GM12878 (cell line): Measurements from ENCODE around the gene ENSA. TPM values are rescaled to one million over a fixed set of nuclear protein-coding genes. Genes with fewer than 3 reads are reported as not detected.

ENCODE experiments used
- ATAC-seq: fragments of 200-7000 bp; cut with Tn5 transposase; 3 replicates; pipeline ENCODE4 v1.9.1; 2020; ENCODE audit warnings: mild to moderate bottlenecking, moderate library complexity
- BruUV-seq: library from RNA; stranded (reverse); fragments of 400-500 nt; replicated peaks from 2 replicates; lab custom pipeline; 2021; lab: Mats Ljungman, UMichigan
- CTCF ChIA-PET: fragments of 300-600 bp; sonication (Branson Sonifier 250); formaldehyde crosslinking; extraction: SDS; loops from one replicate; lab custom pipeline; 2021; ENCODE audit warnings: inconsistent platforms; lab: Yijun Ruan, JAX
- POLR2A ChIA-PET: fragments of 350-600 bp; formaldehyde crosslinking; extraction: SDS; loops from one replicate; lab custom pipeline; 2021; ENCODE audit warnings: inconsistent platforms; lab: Charles Lee
- RAD21 ChIA-PET: fragments of 300-600 bp; sonication (Branson Sonifier 250); formaldehyde crosslinking; loops from one replicate; lab custom pipeline; 2023; ENCODE audit warnings: antibody characterized with exemption; ENCODE audit not compliant: unreplicated experiment; lab: Charles Lee
- SMC1A ChIA-PET: fragments of 300-600 bp; sonication (Branson Sonifier 250); formaldehyde crosslinking; loops from one replicate; lab custom pipeline; 2023; ENCODE audit not compliant: unreplicated experiment, uncharacterized antibody; lab: Charles Lee
- DNase-seq: peaks from one replicate; pipeline ENCODE4 v3.0.0-alpha.2; 2011; ENCODE audit warnings: low read depth, low spot score
- FAIRE-seq: peaks from 3 replicates; lab custom pipeline; 2011; peaks lifted over from hg19 to GRCh38; lab: Jason Lieb, UNC
- H2AFZ ChIP-seq: 2 replicates; pipeline ENCODE4 v1.6.0; 2011; ENCODE audit warnings: low read depth, low read length, control low read depth; ENCODE audit not compliant: control insufficient read depth
- H3K27ac ChIP-seq: 2 replicates; pipeline ENCODE4 v1.5.1; 2011; ENCODE audit warnings: control low read depth; ENCODE audit not compliant: control insufficient read depth, insufficient read depth
- H3K27me3 ChIP-seq, 2 experiments: replicated peaks in 1 of 2; 2 replicates each; pipeline versions ENCODE4 v1.6.0 to v1.6.1; 2011; ENCODE audit warnings: low read length in 1 of 2; ENCODE audit not compliant: control insufficient read depth in 2 of 2, insufficient read depth in 2 of 2
- H3K36me3 ChIP-seq, 2 experiments: 2 replicates each; pipeline ENCODE4 v1.5.1; 2011; ENCODE audit warnings: low read length in 1 of 2; ENCODE audit not compliant: control insufficient read depth in 2 of 2, insufficient read depth in 2 of 2
- H3K4me1 ChIP-seq: 2 replicates; pipeline ENCODE4 v1.6.1; 2011; ENCODE audit warnings: mild to moderate bottlenecking, low read length, moderate library complexity, mixed read lengths; ENCODE audit not compliant: control insufficient read depth, insufficient read depth
- H3K4me2 ChIP-seq: 2 replicates; pipeline ENCODE4 v1.6.0; 2011; ENCODE audit warnings: control low read depth; ENCODE audit not compliant: control insufficient read depth, insufficient read depth
- H3K4me3 ChIP-seq: fragments of 200-600 bp; sonication (generic); 2 replicates; pipeline ENCODE4 v1.5.1; 2016
- H3K79me2 ChIP-seq: 2 replicates; pipeline ENCODE4 v1.6.0; 2011; ENCODE audit warnings: low read length; ENCODE audit not compliant: control insufficient read depth, insufficient read depth
- H3K9ac ChIP-seq: 2 replicates; pipeline ENCODE4 v1.8.0; 2011; ENCODE audit warnings: low read length, control low read depth, mixed read lengths; ENCODE audit not compliant: control insufficient read depth, insufficient read depth
- H3K9me3 ChIP-seq: replicated peaks from 3 replicates; pipeline ENCODE4 v1.5.1; 2011; ENCODE audit warnings: mild to moderate bottlenecking, low read length; ENCODE audit not compliant: control insufficient read depth, insufficient read depth
- H4K20me1 ChIP-seq: 2 replicates; pipeline ENCODE4 v1.6.0; 2011; ENCODE audit not compliant: control insufficient read depth, insufficient read depth
- NR2C2 ChIP-seq: IDR thresholded peaks from 2 replicates; pipeline ENCODE4 v1.6.1; 2011; ENCODE audit warnings: borderline replicate concordance, low read depth; ENCODE audit not compliant: control insufficient read depth, insufficient read length
- RELB ChIP-seq: fragments of 450-650 bp; IDR thresholded peaks from 2 replicates; pipeline ENCODE4 v1.6.1; 2017; ENCODE audit warnings: low read depth, mild to moderate bottlenecking, moderate library complexity
- USF1 ChIP-seq: IDR thresholded peaks from 2 replicates; pipeline ENCODE4 v1.6.1; 2011; ENCODE audit warnings: borderline replicate concordance, low read depth, mild to moderate bottlenecking, moderate library complexity, mixed read lengths, low read length; ENCODE audit not compliant: insufficient read depth; ENCODE audit errors: extremely low read length
- ZNF384 ChIP-seq: IDR thresholded peaks from 2 replicates; pipeline ENCODE4 v1.6.1; 2012; ENCODE audit warnings: low read depth, mild to moderate bottlenecking, low read length, improper control_type of control experiment, borderline replicate concordance
- ZZZ3 ChIP-seq: IDR thresholded peaks from 2 replicates; pipeline ENCODE4 v1.6.1; 2011; ENCODE audit warnings: low read depth; ENCODE audit not compliant: control insufficient read depth, insufficient read length
- WGBS: methylation state at CpG from one replicate; pipeline ENCODE4 v1.1.6; 2016; ENCODE audit warnings: low lambda C conversion rate; ENCODE audit not compliant: insufficient replicate concordance, insufficient coverage; ENCODE audit errors: missing lambda C conversion rate; 5-methylcytosine and 5-hydroxymethylcytosine counted together
- in situ Hi-C: fragments of 300-500 bp; cut with MboI; formaldehyde crosslinking; loops from 9 replicates; pipeline ENCODE4 v1.14.3; 2018; ENCODE audit warnings: mixed read lengths
- intact Hi-C: fragments of 100-400 bp; cut with micrococcal nuclease; formaldehyde crosslinking; loops from one replicate; pipeline ENCODE4 v1.14.2; 2022; ENCODE audit not compliant: unreplicated experiment
- polyA plus RNA-seq, 11 experiments: library from polyadenylated mRNA; depleted of rRNA in 4 of 11; unstranded in 6 of 11; stranded (reverse) in 5 of 11; fragments of >200 nt; fragmentation: Nextera tagmentation in 4 of 11; fragmentation: Illumina TruSeq in 1 of 11; extraction: Ambion mirVana in 4 of 11; extraction: Trizol in 1 of 11; gene quantifications; 1 replicate in 1 of 11; 2 replicates in 10 of 11; pipeline versions ENCODE4 v1.2.1 to v1.2.3, GENCODE V29; 2011 to 2016; ENCODE audit warnings: inconsistent platforms in 2 of 11, missing spikeins in 2 of 11, low read depth in 1 of 11
- total RNA-seq, 4 experiments: library from RNA; depleted of rRNA in 3 of 4; stranded (reverse); fragments of >200 nt in 3 of 4; fragmentation: Illumina TruSeq in 1 of 4; extraction: Trizol in 1 of 4; gene quantifications; 2 replicates each; pipeline versions ENCODE4 v1.2.1 to v1.2.3, GENCODE V29; 2013 to 2021

The ENSA gene
- total and polyA plus RNA-seq, 10 of the 15 experiments (the other 5 are each of a cell fraction or from before 2014, with no cell fraction given): 56.1 to 605 (median 143) TPM

- Histone ChIP-seq H3K27me3 (no peaks in the 10 kb centered on the region), H2AFZ (no peak overlapping the region), H3K9ac (peak overlapping the region; percentile 93), H3K9me3 (no peaks in the 10 kb centered on the region), H3K36me3 (peaks cover 9 to 12% of the 10 kb centered on the region in 2 experiments), H3K4me3 (peak overlapping the region; percentile 85), H3K27ac (peak overlapping the region; percentile 96), H4K20me1 (peaks cover 12% of the 10 kb centered on the region), H3K79me2 (peaks cover 88% of the 10 kb centered on the region), H3K4me2 (peak overlapping the region; percentile 48), H3K4me1 (peaks cover 17% of the 10 kb centered on the region)
- ChIA-PET RAD21 (interaction anchor here (0.6 to 14.4 kb wide), 7 partner anchors 11 to 325 kb away, joined by 3 to 387 read pairs (median 3); partner anchors contain the start of genes ENSA and GOLPH3L), POLR2A (interaction anchor here (0.9 to 10.5 kb wide), 4 partner anchors 10 to 52 kb away, joined by 4 to 324 read pairs (median 14); no protein-coding TSS in a partner anchor), CTCF (interaction anchor here (0.7 to 16.3 kb wide), 3 partner anchors 12 to 44 kb away, joined by 3 to 289 read pairs (median 28); no protein-coding TSS in a partner anchor), SMC1A (interaction anchor here (0.8 to 13.6 kb wide), 8 partner anchors 13 to 53 kb away, joined by 3 to 388 read pairs (median 6); partner anchors contain the start of gene ENSA)
- 0% methylated on average over 4 of the region's 4 CpGs for WGBS
- DNase-seq (no peak), FAIRE-seq (no peak), ATAC-seq (no peak)
- TF ChIP-seq USF1: no peak
- TF ChIP-seq ZZZ3: no peak
- TF ChIP-seq RELB: no peak
- TF ChIP-seq ZNF384: no peak
- TF ChIP-seq NR2C2: no peak
- BruUV-seq: no TSS peak
- in situ Hi-C loops (no loop called here), intact Hi-C loops (no loop called here)
Measured at GRCh38 chr1:150576367-150576711, 53.1 kb downstream of the ENSA start.
